ENCODE results near the gene ADISSP.

DNA sequence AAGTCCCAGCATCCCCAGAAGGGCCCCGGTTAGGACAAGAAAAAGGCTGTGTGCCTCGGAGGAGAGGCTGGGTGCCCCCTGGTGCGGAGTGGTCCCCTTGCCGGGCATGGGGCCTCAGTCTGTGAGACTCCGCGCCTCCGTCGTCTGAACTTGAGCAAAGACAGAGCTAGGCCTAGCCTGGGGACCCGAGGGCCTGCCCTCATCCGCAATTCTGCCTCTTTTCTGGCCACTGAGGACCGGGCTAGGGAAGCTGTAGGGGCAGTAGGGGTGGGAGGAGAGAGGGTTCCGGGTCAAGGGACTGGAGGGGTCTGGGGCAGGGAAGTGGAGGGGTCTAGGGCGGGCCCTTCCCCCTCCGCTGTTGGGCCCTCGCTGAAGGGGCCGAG lies 35.6 kb downstream of the ADISSP start:
- TF ChIP-seq POLR2A (IDR thresholded peaks at IDR 0.05): no peak
- TF ChIP-seq, protein P1, sequence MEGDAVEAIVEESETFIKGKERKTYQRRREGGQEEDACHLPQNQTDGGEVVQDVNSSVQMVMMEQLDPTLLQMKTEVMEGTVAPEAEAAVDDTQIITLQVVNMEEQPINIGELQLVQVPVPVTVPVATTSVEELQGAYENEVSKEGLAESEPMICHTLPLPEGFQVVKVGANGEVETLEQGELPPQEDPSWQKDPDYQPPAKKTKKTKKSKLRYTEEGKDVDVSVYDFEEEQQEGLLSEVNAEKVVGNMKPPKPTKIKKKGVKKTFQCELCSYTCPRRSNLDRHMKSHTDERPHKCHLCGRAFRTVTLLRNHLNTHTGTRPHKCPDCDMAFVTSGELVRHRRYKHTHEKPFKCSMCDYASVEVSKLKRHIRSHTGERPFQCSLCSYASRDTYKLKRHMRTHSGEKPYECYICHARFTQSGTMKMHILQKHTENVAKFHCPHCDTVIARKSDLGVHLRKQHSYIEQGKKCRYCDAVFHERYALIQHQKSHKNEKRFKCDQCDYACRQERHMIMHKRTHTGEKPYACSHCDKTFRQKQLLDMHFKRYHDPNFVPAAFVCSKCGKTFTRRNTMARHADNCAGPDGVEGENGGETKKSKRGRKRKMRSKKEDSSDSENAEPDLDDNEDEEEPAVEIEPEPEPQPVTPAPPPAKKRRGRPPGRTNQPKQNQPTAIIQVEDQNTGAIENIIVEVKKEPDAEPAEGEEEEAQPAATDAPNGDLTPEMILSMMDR (IDR thresholded peaks at IDR 0.05): no peak

All from heart left ventricle (tissue), 13 donors.